GM21619 (cell line): ENCODE data around the gene FREY1.

Experiments used
- ATAC-seq: cut with Tn5 transposase; IDR thresholded peaks from one replicate; pipeline ENCODE4 v1.9.1; 2021; ENCODE audit not compliant: unreplicated experiment

FREY1 gene

GRCh38 chr11:45872651-45873356 is 34.3 kb downstream of the FREY1 start:
- no peak for ATAC-seq

- no peak for ATAC-seq
These were observed 35.4 kb downstream of the FREY1 start for GRCh38 chr11:45871638-45872037.

DNA sequence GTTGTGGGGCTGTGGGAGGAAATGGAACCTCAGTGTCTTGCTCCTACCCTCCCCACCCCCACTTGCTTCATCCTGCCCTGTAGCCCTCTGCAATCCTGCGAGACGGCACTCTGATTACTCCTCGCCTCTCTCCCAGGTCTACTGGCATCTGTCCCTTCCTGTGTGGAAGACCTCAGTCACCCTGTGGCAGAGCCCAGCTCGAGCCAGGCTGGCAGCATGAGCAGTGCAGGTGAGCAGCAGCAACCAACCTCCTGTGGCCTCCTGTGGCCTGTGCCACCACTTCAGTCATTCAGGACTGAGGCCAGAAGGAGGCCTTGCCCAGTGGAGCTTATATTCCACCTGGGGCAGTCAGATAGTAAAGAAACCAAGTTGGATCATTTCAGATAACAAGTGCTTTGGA is 36.4 kb downstream of the FREY1 start:
- no peak for ATAC-seq

DNA sequence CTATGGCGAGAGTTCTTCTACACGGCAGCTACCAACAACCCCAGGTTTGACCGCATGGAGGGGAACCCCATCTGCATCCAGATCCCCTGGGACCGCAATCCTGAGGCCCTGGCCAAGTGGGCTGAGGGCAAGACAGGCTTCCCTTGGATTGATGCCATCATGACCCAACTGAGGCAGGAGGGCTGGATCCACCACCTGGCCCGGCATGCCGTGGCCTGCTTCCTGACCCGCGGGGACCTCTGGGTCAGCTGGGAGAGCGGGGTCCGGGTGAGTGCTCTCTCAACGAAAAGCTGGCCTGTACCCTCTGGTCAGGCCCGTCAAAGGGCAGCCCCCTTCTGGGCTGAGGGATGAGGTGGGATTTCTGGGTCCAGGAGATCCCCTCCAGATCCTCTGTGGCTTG is 37.5 kb downstream of the FREY1 start:
- no peak for ATAC-seq

DNA sequence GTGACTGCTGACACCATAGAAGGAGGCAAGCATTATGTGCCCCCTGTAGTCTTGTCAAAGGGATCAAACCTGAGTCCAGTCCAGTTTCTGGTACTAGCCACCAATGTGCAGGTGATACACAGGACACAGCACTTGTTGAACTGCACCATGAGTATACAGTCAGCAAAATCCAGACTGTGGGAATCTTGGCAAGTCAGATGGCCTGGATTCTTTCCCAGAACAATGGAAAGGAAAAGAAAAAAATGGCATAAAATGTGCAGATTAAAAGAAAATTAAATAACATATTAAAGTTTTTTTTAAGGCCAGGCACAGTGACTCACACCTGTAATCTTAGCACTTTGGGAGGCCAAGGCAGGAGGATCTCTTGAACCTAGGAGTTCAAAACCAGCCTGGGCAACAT is 43.0 kb downstream of the FREY1 start:
- no peak for ATAC-seq

DNA sequence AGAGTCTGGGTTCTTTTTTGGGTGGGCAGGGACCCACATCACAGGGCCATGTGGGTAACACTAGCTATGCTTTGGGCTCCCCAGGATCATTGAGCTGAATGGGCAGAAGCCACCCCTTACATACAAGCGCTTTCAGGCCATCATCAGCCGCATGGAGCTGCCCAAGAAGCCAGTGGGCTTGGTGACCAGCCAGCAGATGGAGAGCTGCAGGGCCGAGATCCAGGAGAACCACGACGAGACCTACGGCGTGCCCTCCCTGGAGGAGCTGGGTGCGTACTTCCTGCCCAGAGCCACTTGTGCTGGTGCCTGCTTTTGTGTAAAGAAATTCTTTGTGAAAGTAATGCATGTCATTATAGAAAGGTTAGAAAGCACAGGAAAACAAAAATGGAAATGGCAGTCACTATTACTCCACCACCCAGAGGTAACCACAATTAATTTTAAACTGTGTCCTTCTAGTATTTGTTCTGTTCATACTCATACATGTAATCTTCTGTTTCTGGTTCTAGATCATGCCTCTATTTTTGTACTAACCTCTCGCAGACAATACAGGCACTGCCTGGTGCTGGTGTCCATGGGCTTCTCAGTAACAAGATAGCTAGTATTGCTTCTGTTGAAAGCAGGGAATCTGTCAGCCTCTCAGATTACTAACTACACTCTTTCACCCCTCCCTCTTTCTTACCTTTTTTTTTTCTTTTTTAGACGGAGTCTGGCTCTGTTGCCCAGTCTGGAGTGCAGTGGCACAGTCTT is 46.1 kb downstream of the FREY1 start:
- ATAC-seq: no peak

DNA sequence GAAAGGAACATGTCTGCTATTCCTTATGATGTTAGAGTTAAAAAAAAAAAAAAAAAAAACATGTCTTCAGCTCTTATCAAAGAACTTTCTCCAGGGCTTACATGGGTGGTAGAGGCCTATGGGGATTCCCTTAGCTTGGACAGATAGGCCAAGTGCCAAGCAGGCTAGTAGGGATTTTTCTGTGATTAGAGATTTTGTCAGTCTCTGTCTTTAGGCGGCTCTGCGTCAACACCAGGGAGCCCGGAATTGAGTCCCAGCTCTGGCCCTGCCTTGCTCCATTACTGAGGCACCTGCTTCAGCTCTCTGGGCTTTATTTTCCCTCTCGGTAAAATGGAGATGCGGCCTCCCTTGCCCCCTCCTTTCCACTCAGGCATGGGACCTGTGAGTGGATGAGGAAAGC is 46.7 kb downstream of the FREY1 start:
- no peak for ATAC-seq

DNA sequence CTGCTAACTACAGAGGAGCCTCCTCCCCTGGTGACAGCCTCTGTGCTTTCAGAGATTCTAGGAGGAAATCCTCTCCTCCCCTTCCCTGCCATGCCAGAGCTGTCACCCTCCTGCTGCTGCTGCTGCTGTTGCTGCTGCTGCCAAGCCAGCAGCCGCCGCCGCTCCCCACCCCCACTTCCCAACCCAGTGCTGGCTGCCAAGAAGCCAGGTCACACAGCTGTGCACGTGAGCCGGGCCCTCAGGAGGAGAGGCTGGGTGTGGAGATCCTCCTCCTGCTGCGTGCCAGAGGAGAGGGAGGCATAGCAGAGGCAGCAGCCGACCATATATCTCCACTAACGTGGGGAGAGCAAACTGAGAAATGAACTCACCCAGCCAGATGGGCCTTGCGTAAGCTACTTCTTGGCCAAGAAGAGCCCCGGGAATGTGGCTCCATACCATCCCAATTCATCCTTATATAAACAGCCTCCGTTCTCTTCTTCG is 47.4 kb downstream of the FREY1 start:
- ATAC-seq: no peak

- ATAC-seq: no peak
These were observed 48.2 kb downstream of the FREY1 start for GRCh38 chr11:45858751-45859398.

- no peak for ATAC-seq
These were observed 49.1 kb downstream of the FREY1 start for GRCh38 chr11:45857961-45858474.
